Kidney glomerular epithelial cell (primary cell): ENCODE measurements around the gene LPCAT1.
"Not testable (repeated sequence)": the region's sequence is repeated elsewhere in the genome, so short reads cannot be mapped to it uniquely, and the experiment has no call there.

Source experiments
- DNase-seq: peaks from one replicate; lab custom pipeline; 2025; lab: John Stamatoyannopoulos, UW

LPCAT1 gene

GRCh38 chr5:1466631-1467265, 57.0 kb downstream of the LPCAT1 start:
- DNase-seq: no peak

- DNase-seq: no peak
Measured at GRCh38 chr5:1465966-1466471, 57.7 kb downstream of the LPCAT1 start.

- no peak for DNase-seq
Measured at GRCh38 chr5:1465117-1465516, 58.6 kb downstream of the LPCAT1 start.

- no peak for DNase-seq
Measured at GRCh38 chr5:1464511-1464910, 59.2 kb downstream of the LPCAT1 start.

GRCh38 chr5:1464096-1464446, 59.7 kb downstream of the LPCAT1 start:
- DNase-seq: no peak

- no peak for DNase-seq
Measured at GRCh38 chr5:1463326-1464095, 60.2 kb downstream of the LPCAT1 start.

- DNase-seq: no peak
Measured at GRCh38 chr5:1462358-1462757, 61.4 kb downstream of the LPCAT1 start.

- DNase-seq: no peak
Measured at GRCh38 chr5:1461396-1461795, 62.4 kb downstream of the LPCAT1 start.

- DNase-seq: no peak
Measured at GRCh38 chr5:1460054-1460682, 63.6 kb downstream of the LPCAT1 start.

GRCh38 chr5:1459435-1459834, 64.3 kb downstream of the LPCAT1 start:
- not testable (repeated sequence) for DNase-seq

GRCh38 chr5:1456110-1456881, 67.5 kb downstream of the LPCAT1 start:
- not testable (repeated sequence) for DNase-seq

- no peak for DNase-seq
Measured at GRCh38 chr5:1453613-1454012, 70.1 kb downstream of the LPCAT1 start.

GRCh38 chr5:1449081-1449630, 74.6 kb downstream of the LPCAT1 start:
- no peak for DNase-seq

- DNase-seq: no peak
Measured at GRCh38 chr5:1448511-1449011, 75.2 kb downstream of the LPCAT1 start.

- DNase-seq: no peak
Measured at GRCh38 chr5:1447671-1448361, 75.9 kb downstream of the LPCAT1 start.

GRCh38 chr5:1446602-1447343, 77.0 kb downstream of the LPCAT1 start:
- no peak for DNase-seq

GRCh38 chr5:1445689-1446601, 77.8 kb downstream of the LPCAT1 start:
- no peak for DNase-seq

GRCh38 chr5:1445313-1445688, 78.5 kb downstream of the LPCAT1 start, which contains the start of gene SLC6A3:
Gene SLC6A3, minus strand, starts transcription at chr5:1445440. Its CDS starts 2,243 bp downstream, at chr5:1443197.
- no peak for DNase-seq
